ENCODE data around the gene PSMB11.

The PSMB11 gene

DNA sequence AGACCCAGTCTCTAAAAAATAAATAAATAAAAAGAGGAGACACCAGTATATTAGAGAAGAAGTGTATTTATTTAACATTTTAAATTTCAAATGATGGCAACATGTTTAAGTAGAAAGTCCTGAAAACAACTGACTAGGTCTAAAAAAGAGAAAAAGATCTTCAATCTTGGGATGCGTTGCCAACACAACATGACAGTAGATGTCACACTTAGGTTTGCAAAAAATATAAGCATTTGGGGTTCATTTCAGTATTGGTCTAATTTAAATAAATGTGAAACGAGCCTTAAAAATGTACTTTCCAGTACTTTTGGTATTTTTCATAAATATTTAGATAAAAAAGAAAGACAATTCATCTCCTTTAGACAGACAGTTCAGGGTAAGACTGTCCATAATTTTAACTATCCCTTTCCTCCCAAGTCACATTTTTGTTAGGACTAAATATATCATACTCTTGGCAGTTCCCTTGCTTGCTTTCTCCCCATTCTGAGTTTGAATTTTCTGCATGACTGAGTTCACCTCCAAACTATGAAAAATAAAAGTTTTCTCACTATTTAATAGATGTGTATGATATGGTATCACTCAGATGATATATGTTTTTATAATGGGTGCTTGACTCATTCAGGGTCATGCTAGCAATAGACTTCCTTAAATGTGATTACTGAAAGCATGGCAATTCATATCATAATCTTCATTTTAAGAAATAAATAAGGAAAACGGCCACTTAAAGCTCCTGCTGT is 36.4 kb upstream of the PSMB11 start:
- H3K4me3 ChIP-seq (ENCODE audit: low read length): peak overlapping the region; percentile 89
- peak overlapping the region; percentile 87 for H3K27ac ChIP-seq (ENCODE audit: low read depth, low read length)
- H3K27me3 ChIP-seq (ENCODE audit: control insufficient read depth, low read length): no peaks in the 10 kb centered on the region
- H3K36me3 ChIP-seq (ENCODE audit: control insufficient read depth, low read length): peaks cover 7% of the 10 kb centered on the region; the same call in 1 of the 2 replicates
- H3K4me2 ChIP-seq (ENCODE audit: low read length): peak overlapping the region; percentile 98
- peaks cover 42% of the 10 kb centered on the region for H3K79me2 ChIP-seq (ENCODE audit: control insufficient read depth, low read length)
- H4K20me1 ChIP-seq (ENCODE audit: control insufficient read depth, insufficient read depth, low read depth, low read length): no peaks in the 10 kb centered on the region
- no peak for TF ChIP-seq EZH2phosphoT487 (IDR thresholded peaks at IDR 0.05; ENCODE audit: borderline replicate concordance, low read length)
- no peak for TF ChIP-seq CTCF (IDR thresholded peaks at IDR 0.05; ENCODE audit: low read depth, low read length, poor library complexity, severe bottlenecking)
- no peaks in the 10 kb centered on the region for H3K9me3 ChIP-seq (ENCODE audit: control insufficient read depth, insufficient read depth, low read length)
- peaks cover 23% of the 10 kb centered on the region for H3F3A ChIP-seq (ENCODE audit: control insufficient read depth, insufficient read depth)
- H3K4me1 ChIP-seq (ENCODE audit: control insufficient read depth, low read length): peaks cover 46% of the 10 kb centered on the region
- no peaks in the 10 kb centered on the region for H3K9me2 ChIP-seq (replicated peaks; ENCODE audit: control insufficient read depth, low read length)

GRCh38 chr14:23006188-23006534 is 35.9 kb upstream of the PSMB11 start:
- Histone ChIP-seq H3K27me3 (ENCODE audit: control insufficient read depth, low read length) (no peaks in the 10 kb centered on the region), H3K4me1 (ENCODE audit: control insufficient read depth, low read length) (peaks cover 50% of the 10 kb centered on the region), H3K9me3 (ENCODE audit: control insufficient read depth, insufficient read depth, low read length) (no peaks in the 10 kb centered on the region), H3K79me2 (ENCODE audit: control insufficient read depth, low read length) (peaks cover 42% of the 10 kb centered on the region), H3K27ac (ENCODE audit: low read depth, low read length) (peak overlapping the region; percentile 87), H4K20me1 (ENCODE audit: control insufficient read depth, insufficient read depth, low read depth, low read length) (no peaks in the 10 kb centered on the region), H3K9me2 (replicated peaks; ENCODE audit: control insufficient read depth, low read length) (no peaks in the 10 kb centered on the region), H3K4me3 (ENCODE audit: low read length) (peak overlapping the region; percentile 89), H3K36me3 (ENCODE audit: control insufficient read depth, low read length) (peaks cover 7% of the 10 kb centered on the region; the same call in 1 of the 2 replicates), H3F3A (ENCODE audit: control insufficient read depth, insufficient read depth) (peaks cover 21% of the 10 kb centered on the region), H3K4me2 (ENCODE audit: low read length) (peak overlapping the region; percentile 98)
- no peak for TF ChIP-seq EZH2phosphoT487 (IDR thresholded peaks at IDR 0.05; ENCODE audit: borderline replicate concordance, low read length)
- no peak for TF ChIP-seq CTCF (IDR thresholded peaks at IDR 0.05; ENCODE audit: low read depth, low read length, poor library complexity, severe bottlenecking)

DNA sequence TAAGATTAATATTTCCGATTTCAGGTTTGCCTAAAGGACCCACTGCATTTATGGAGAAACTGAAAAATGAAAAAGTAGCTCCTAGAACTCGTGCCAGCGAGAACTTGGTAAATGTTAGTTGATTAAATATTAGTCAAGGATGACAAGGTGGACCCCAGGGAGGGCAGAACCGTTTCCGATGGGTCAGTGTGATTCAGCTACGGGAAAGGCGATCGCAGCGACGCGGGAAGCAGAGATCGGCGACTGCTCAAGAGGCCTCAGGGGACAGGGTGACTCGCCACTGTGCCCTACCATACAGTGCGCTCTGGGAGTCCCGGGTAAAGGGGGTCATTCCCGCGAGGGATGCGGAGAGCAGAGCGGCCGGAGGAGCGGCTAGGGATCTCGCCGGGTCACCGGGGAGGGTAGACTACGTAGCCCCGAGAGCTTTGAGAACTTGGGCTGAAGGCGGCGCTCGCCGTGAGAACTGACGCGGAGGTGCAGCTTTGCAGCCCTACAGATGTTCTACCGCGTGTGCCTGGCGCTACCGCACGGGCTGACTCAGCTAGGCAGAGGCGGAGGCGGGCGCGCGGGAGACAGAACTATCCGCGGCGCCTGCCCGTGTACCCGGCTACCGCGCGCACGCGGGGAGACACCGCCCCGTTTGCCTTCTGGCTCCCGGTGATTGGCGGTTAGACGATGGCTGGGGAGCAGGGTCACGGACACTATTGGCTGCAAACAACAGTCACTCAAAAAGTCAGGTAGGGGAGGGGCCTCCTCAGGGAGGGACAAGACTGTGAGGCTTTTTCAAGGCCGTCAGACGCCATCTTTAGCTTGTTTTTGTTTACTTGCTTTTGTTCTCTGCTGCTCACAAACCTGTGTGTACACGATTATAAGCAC is 35.2 kb upstream of the PSMB11 start:
- peaks cover 7% of the 10 kb centered on the region; the same call in 1 of the 2 replicates for H3K36me3 ChIP-seq (ENCODE audit: control insufficient read depth, low read length)
- H3K27ac ChIP-seq (ENCODE audit: low read depth, low read length): peak overlapping the region; percentile 87
- H4K20me1 ChIP-seq (ENCODE audit: control insufficient read depth, insufficient read depth, low read depth, low read length): no peaks in the 10 kb centered on the region
- TF ChIP-seq EZH2phosphoT487 (IDR thresholded peaks at IDR 0.05; ENCODE audit: borderline replicate concordance, low read length): no peak
- TF ChIP-seq CTCF (IDR thresholded peaks at IDR 0.05; ENCODE audit: low read depth, low read length, poor library complexity, severe bottlenecking): peak; percentile 55
- H3K9me3 ChIP-seq (ENCODE audit: control insufficient read depth, insufficient read depth, low read length): no peaks in the 10 kb centered on the region
- peaks cover 52% of the 10 kb centered on the region for H3K4me1 ChIP-seq (ENCODE audit: control insufficient read depth, low read length)
- peak overlapping the region; percentile 89 for H3K4me3 ChIP-seq (ENCODE audit: low read length)
- H3F3A ChIP-seq (ENCODE audit: control insufficient read depth, insufficient read depth): peaks cover 24% of the 10 kb centered on the region
- H3K9me2 ChIP-seq (replicated peaks; ENCODE audit: control insufficient read depth, low read length): no peaks in the 10 kb centered on the region
- H3K27me3 ChIP-seq (ENCODE audit: control insufficient read depth, low read length): no peaks in the 10 kb centered on the region
- H3K4me2 ChIP-seq (ENCODE audit: low read length): peak overlapping the region; percentile 98
- peaks cover 42% of the 10 kb centered on the region for H3K79me2 ChIP-seq (ENCODE audit: control insufficient read depth, low read length)
